ENCODE measurements around the gene CLC. TPM values are rescaled to one million over a fixed set of nuclear protein-coding genes. Genes with fewer than 3 reads are reported as not detected.

Gene CLC
- total and polyA plus RNA-seq, 2 of the 13 experiments (the other 11 are each of a cell fraction or from before 2014, with no cell fraction given): not detected

DNA sequence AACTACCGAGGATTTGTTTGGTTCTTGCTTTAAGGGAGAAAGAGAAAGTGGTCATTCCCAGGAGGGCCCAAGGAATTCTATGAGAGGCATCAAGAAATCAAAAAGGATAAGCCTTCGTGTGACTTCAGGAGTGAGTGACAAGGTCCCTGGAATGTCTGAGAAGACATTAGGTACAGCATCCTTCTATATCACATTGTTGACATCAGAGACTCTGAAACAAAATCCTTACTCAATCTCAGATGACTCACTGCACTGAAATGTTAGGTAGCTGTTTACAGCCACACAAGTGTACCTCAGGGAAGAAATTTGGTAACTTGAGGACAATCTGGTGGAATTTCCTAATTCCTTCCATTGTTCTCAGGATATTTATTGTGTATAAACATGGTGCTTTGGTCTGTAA, 41.4 kb downstream of the CLC start (continued):
- TF ChIP-seq, protein P1, sequence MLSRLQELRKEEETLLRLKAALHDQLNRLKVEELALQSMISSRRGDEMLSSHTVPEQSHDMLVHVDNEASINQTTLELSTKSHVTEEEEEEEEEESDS (CRISPR knock-in tag; IDR thresholded peaks at IDR 0.05; ENCODE audit: borderline replicate concordance): no peak
- TF ChIP-seq, protein P2, sequence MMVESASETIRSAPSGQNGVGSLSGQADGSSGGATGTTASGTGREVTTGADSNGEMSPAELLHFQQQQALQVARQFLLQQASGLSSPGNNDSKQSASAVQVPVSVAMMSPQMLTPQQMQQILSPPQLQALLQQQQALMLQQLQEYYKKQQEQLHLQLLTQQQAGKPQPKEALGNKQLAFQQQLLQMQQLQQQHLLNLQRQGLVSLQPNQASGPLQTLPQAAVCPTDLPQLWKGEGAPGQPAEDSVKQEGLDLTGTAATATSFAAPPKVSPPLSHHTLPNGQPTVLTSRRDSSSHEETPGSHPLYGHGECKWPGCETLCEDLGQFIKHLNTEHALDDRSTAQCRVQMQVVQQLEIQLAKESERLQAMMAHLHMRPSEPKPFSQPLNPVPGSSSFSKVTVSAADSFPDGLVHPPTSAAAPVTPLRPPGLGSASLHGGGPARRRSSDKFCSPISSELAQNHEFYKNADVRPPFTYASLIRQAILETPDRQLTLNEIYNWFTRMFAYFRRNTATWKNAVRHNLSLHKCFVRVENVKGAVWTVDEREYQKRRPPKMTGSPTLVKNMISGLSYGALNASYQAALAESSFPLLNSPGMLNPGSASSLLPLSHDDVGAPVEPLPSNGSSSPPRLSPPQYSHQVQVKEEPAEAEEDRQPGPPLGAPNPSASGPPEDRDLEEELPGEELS (CRISPR knock-in tag; IDR thresholded peaks at IDR 0.05): peak; percentile 46; the same call in 1 of the 2 replicates
- TF ChIP-seq KDM3A (CRISPR knock-in tag; IDR thresholded peaks at IDR 0.05; ENCODE audit: low read depth): no peak
- TF ChIP-seq, protein P3, sequence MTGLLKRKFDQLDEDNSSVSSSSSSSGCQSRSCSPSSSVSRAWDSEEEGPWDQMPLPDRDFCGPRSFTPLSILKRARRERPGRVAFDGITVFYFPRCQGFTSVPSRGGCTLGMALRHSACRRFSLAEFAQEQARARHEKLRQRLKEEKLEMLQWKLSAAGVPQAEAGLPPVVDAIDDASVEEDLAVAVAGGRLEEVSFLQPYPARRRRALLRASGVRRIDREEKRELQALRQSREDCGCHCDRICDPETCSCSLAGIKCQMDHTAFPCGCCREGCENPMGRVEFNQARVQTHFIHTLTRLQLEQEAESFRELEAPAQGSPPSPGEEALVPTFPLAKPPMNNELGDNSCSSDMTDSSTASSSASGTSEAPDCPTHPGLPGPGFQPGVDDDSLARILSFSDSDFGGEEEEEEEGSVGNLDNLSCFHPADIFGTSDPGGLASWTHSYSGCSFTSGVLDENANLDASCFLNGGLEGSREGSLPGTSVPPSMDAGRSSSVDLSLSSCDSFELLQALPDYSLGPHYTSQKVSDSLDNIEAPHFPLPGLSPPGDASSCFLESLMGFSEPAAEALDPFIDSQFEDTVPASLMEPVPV (CRISPR knock-in tag; IDR thresholded peaks at IDR 0.05): no peak

DNA sequence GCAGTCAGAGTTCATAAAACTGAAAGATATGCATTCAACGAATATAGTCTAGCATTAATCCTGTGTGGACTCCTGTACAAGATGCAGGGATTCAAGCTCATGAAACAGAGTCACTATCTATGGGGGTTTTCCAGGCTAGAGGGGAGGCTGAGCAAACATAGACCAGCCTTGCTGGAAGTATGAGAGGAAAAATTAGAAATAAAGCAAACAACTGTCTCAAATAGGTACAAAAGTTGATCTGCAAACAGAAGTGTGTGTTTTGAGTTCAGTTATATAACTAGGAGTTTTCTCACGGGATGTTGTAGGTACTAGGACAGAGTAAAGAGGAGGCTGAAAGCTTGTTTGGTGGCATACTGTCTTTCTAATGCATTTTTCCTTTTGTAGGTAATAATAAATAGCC, 42.1 kb downstream of the CLC start:
- intact Hi-C loops (cut with micrococcal nuclease; ENCODE audit: unreplicated experiment) (no loop called here), in situ Hi-C loops (cut with HindIII; ENCODE audit: extremely low pct_ligation_motif_present, low pct_unique_long_range_greater_than_20kb) (no loop called here)
- ATAC-seq: peak; percentile 91
- Histone ChIP-seq H3K4me1 (ENCODE audit: insufficient read depth, low read length) (peaks cover 39% of the 10 kb centered on the region), H3K79me2 (ENCODE audit: insufficient read depth, low read length) (no peaks in the 10 kb centered on the region), H3K9ac (ENCODE audit: insufficient read depth, low read depth, low read length) (no peak overlapping the region), H3K27me3 (ENCODE audit: control insufficient read depth in 1 of 2, insufficient read depth in 2 of 2, low read length in 2 of 2) (peaks cover 0 to 3% of the 10 kb centered on the region in 2 experiments; a peak in 1 of 5 replicates), H3K9me3 (ENCODE audit: low read length) (no peaks in the 10 kb centered on the region), H2AFZ (ENCODE audit: low read length) (no peak overlapping the region), H3K4me2 (ENCODE audit: low read depth, low read length) (peak overlapping the region; percentile 38), H4K20me1 (ENCODE audit: insufficient read depth, low read length) (no peaks in the 10 kb centered on the region), H3K36me3 (replicated peaks in 1 of 2; ENCODE audit: control insufficient read depth in 1 of 2, insufficient read depth in 2 of 2, low read length in 2 of 2) (no peaks in the 10 kb centered on the region), H3K4me3 (replicated peaks in 1 of 3; ENCODE audit: insufficient read depth in 1 of 3, low read depth in 2 of 3, low read length in 3 of 3) (no peak overlapping the region; a peak in 1 of 6 replicates), H3K27ac (ENCODE audit: extremely low read length, insufficient read depth, low read length) (no peak overlapping the region)
- peak; percentile 81 for FAIRE-seq
- WGBS (ENCODE audit: low lambda C conversion rate): 0% methylated on average over 2 of the region's 2 CpGs
- CTCF ChIA-PET (ENCODE audit: low intra/inter-chr PET ratio, low total read pairs): no interaction called here
- DNase-seq (ENCODE audit: low spot score): peak; percentile 80
- BruUV-seq (replicated peaks): no TSS peak
- POLR2A ChIA-PET: no interaction called here
- TF ChIP-seq BCL6 (CRISPR knock-in tag; IDR thresholded peaks at IDR 0.05) (peak; percentile 94), PAF1 (CRISPR knock-in tag; IDR thresholded peaks at IDR 0.05) (no peak), ELF3 (CRISPR knock-in tag; IDR thresholded peaks at IDR 0.05) (peak; percentile 22; the same call in 1 of the 2 replicates), ZBTB7A (CRISPR knock-in tag; IDR thresholded peaks at IDR 0.05) (0 out of 2 replicates have a peak, but pooled peaks have one; percentile 35), FOSL2 (CRISPR knock-in tag; IDR thresholded peaks at IDR 0.05) (peak; percentile 27; the same call in 1 of the 2 replicates), SSRP1 (CRISPR knock-in tag; IDR thresholded peaks at IDR 0.05) (no peak), KDM6A (CRISPR knock-in tag; IDR thresholded peaks at IDR 0.05; ENCODE audit: low read depth) (no peak), CENPT (CRISPR knock-in tag; IDR thresholded peaks at IDR 0.05; ENCODE audit: low read depth) (no peak), FOXO1 (CRISPR knock-in tag; IDR thresholded peaks at IDR 0.05) (no peak)
- TF ChIP-seq, protein P4, sequence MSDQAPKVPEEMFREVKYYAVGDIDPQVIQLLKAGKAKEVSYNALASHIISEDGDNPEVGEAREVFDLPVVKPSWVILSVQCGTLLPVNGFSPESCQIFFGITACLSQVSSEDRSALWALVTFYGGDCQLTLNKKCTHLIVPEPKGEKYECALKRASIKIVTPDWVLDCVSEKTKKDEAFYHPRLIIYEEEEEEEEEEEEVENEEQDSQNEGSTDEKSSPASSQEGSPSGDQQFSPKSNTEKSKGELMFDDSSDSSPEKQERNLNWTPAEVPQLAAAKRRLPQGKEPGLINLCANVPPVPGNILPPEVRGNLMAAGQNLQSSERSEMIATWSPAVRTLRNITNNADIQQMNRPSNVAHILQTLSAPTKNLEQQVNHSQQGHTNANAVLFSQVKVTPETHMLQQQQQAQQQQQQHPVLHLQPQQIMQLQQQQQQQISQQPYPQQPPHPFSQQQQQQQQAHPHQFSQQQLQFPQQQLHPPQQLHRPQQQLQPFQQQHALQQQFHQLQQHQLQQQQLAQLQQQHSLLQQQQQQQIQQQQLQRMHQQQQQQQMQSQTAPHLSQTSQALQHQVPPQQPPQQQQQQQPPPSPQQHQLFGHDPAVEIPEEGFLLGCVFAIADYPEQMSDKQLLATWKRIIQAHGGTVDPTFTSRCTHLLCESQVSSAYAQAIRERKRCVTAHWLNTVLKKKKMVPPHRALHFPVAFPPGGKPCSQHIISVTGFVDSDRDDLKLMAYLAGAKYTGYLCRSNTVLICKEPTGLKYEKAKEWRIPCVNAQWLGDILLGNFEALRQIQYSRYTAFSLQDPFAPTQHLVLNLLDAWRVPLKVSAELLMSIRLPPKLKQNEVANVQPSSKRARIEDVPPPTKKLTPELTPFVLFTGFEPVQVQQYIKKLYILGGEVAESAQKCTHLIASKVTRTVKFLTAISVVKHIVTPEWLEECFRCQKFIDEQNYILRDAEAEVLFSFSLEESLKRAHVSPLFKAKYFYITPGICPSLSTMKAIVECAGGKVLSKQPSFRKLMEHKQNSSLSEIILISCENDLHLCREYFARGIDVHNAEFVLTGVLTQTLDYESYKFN (CRISPR knock-in tag; conservative IDR thresholded peaks at IDR 0.05): peak; percentile 84
